BLaER1 (cell line): ENCODE results near the gene ERICH2.

Experiments used
- H3K27ac ChIP-seq: shearing (Covaris generic); formaldehyde crosslinking; 2 replicates; pipeline ENCODE4 v1.8.1; 2022
- H3K27me3 ChIP-seq: shearing (Covaris generic); formaldehyde crosslinking; 2 replicates; pipeline ENCODE4 v1.8.1; 2022
- H3K36me3 ChIP-seq: shearing (Covaris generic); formaldehyde crosslinking; 2 replicates; pipeline ENCODE4 v1.8.1; 2022
- H3K4me1 ChIP-seq: shearing (Covaris generic); formaldehyde crosslinking; 2 replicates; pipeline ENCODE4 v1.8.1; 2022
- H3K4me2 ChIP-seq: shearing (Covaris generic); formaldehyde crosslinking; 2 replicates; pipeline ENCODE4 v1.8.1; 2022
- H3K4me3 ChIP-seq: shearing (Covaris generic); formaldehyde crosslinking; 2 replicates; pipeline ENCODE4 v1.8.1; 2022
- H3K9ac ChIP-seq: shearing (Covaris generic); formaldehyde crosslinking; 2 replicates; pipeline ENCODE4 v1.8.1; 2022
- H3K9me3 ChIP-seq: shearing (Covaris generic); formaldehyde crosslinking; 2 replicates; pipeline ENCODE4 v1.8.1; 2022
- H4K20me1 ChIP-seq: shearing (Covaris generic); formaldehyde crosslinking; 2 replicates; pipeline ENCODE4 v1.8.1; 2022
- Cebpa-rat ChIP-seq: shearing (Covaris generic); IDR thresholded peaks from 2 replicates; pipeline ENCODE4 v1.8.1; 2022

Gene ERICH2

GRCh38 chr2:170836027-170836426 is 65.8 kb downstream of the ERICH2 start:
- Histone ChIP-seq H3K36me3 (no peaks in the 10 kb centered on the region), H3K27me3 (no peaks in the 10 kb centered on the region), H4K20me1 (no peaks in the 10 kb centered on the region), H3K4me2 (no peak overlapping the region), H3K4me1 (no peaks in the 10 kb centered on the region), H3K27ac (no peak overlapping the region), H3K9me3 (no peaks in the 10 kb centered on the region), H3K4me3 (no peak overlapping the region), H3K9ac (no peak overlapping the region)
- TF ChIP-seq Cebpa-rat: no peak

DNA sequence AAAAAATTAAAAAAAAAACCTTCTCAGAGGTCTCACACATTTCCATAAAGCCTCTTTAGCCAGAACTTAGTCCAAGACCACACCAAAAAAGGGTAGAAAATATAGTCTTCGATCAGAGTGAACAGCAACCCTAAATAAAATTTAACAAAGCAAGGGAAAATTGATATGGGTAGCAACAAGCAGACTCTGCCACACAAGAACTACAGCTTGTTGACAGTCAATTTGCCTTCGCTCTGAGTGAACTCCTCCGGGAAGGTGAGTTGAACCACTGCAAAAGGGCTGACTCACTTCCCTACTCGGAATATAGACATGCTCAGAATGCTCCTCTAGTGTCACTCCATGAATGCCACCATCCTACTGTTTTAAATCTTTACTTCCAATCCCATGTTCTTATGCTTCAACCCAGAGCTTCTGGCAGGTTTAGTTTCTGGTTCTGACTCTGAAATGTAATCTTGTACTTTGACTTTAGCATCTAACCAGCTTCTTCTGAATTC is 70.6 kb downstream of the ERICH2 start:
- H3K4me1 ChIP-seq: peaks cover 13% of the 10 kb centered on the region
- H3K9ac ChIP-seq: no peak overlapping the region
- no peaks in the 10 kb centered on the region for H3K36me3 ChIP-seq
- no peaks in the 10 kb centered on the region for H3K9me3 ChIP-seq
- H3K27ac ChIP-seq: no peak overlapping the region
- no peak for TF ChIP-seq Cebpa-rat
- H4K20me1 ChIP-seq: no peaks in the 10 kb centered on the region
- no peaks in the 10 kb centered on the region for H3K27me3 ChIP-seq
- H3K4me2 ChIP-seq: no peak overlapping the region
- H3K4me3 ChIP-seq: no peak overlapping the region

DNA sequence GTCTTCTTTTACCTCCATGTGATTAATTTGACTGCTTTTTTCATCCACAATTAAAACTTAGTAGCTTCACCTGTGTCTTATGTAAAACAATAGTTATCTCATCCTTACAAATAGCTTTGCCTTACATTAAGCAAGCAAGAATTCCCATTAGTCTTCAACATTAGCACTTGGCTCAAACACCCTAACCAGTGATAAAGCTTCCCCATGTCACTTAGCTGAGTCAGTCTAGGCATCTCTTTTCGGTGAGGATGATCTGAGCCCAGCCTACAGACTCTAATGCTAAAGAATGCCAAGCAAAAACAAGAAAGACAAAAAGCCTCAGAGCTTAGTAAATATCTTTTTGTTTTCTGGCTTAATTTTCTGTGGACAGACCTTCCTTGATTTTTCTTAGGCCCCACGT is 72.6 kb downstream of the ERICH2 start:
- H3K27me3 ChIP-seq: no peaks in the 10 kb centered on the region
- H3K9ac ChIP-seq: no peak overlapping the region
- H3K4me1 ChIP-seq: peaks cover 13% of the 10 kb centered on the region
- H3K4me2 ChIP-seq: no peak overlapping the region
- no peak overlapping the region for H3K4me3 ChIP-seq
- H3K36me3 ChIP-seq: no peaks in the 10 kb centered on the region
- H3K27ac ChIP-seq: no peak overlapping the region
- no peaks in the 10 kb centered on the region for H3K9me3 ChIP-seq
- H4K20me1 ChIP-seq: no peaks in the 10 kb centered on the region
- no peak for TF ChIP-seq Cebpa-rat

DNA sequence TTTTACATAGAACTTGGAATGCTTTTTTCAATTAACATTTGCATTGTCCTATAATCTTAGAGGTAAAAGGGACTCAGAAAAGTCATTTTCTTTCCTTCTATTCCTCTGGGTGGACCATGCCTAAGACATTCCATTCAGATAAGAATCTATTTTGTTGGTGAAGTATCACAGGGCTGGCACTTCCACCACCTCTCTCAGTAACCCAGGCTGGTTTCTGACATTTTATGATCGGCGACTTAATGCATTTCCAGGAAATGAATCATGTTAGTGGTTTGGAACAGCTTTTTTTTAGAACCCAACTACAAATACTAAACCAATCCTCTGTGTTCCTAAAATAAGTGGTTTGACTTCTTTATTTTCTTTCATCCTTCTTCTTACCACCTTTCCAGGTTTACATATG is 73.5 kb downstream of the ERICH2 start:
- no peak overlapping the region for H3K4me3 ChIP-seq
- peak overlapping the region; percentile 52 for H3K4me2 ChIP-seq
- H3K36me3 ChIP-seq: no peaks in the 10 kb centered on the region
- no peak overlapping the region for H3K27ac ChIP-seq
- peaks cover 13% of the 10 kb centered on the region for H3K4me1 ChIP-seq
- no peaks in the 10 kb centered on the region for H4K20me1 ChIP-seq
- H3K9ac ChIP-seq: no peak overlapping the region
- H3K9me3 ChIP-seq: no peaks in the 10 kb centered on the region
- no peak for TF ChIP-seq Cebpa-rat
- no peaks in the 10 kb centered on the region for H3K27me3 ChIP-seq

DNA sequence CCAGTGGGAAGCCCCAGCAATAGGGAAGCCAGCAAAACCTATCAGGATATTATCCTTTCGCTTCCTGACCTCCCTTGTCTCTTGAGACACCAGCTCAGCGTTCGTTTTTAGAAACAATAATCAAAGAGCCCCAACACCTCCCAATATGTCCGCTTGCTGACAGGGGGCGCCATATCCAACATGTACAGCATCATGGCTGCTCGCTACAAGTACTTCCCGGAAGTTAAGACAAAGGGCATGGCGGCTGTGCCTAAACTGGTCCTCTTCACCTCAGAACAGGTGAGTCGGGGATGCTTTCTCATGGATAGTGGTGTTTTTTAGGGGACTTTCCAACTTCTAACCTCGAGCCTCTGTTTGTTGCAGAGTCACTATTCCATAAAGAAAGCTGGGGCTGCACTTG is 75.2 kb downstream of the ERICH2 start:
- H3K4me1 ChIP-seq: peaks cover 13% of the 10 kb centered on the region
- H3K4me3 ChIP-seq: no peak overlapping the region
- no peak for TF ChIP-seq Cebpa-rat
- no peak overlapping the region for H3K9ac ChIP-seq
- H4K20me1 ChIP-seq: no peaks in the 10 kb centered on the region
- no peak overlapping the region for H3K27ac ChIP-seq
- no peaks in the 10 kb centered on the region for H3K36me3 ChIP-seq
- no peaks in the 10 kb centered on the region for H3K27me3 ChIP-seq
- no peak overlapping the region for H3K4me2 ChIP-seq
- no peaks in the 10 kb centered on the region for H3K9me3 ChIP-seq

GRCh38 chr2:170846314-170846713 is 76.1 kb downstream of the ERICH2 start:
- H3K27ac ChIP-seq: no peak overlapping the region
- H3K4me2 ChIP-seq: no peak overlapping the region
- H3K4me1 ChIP-seq: peaks cover 13% of the 10 kb centered on the region
- no peak overlapping the region for H3K4me3 ChIP-seq
- no peak for TF ChIP-seq Cebpa-rat
- no peak overlapping the region for H3K9ac ChIP-seq
- H3K36me3 ChIP-seq: no peaks in the 10 kb centered on the region
- no peaks in the 10 kb centered on the region for H3K9me3 ChIP-seq
- H3K27me3 ChIP-seq: no peaks in the 10 kb centered on the region
- no peaks in the 10 kb centered on the region for H4K20me1 ChIP-seq

GRCh38 chr2:170847716-170848115 is 77.5 kb downstream of the ERICH2 start:
- Histone ChIP-seq H3K27ac (no peak overlapping the region), H3K36me3 (no peaks in the 10 kb centered on the region), H3K4me1 (peaks cover 13% of the 10 kb centered on the region), H3K4me3 (no peak overlapping the region), H3K9ac (no peak overlapping the region), H4K20me1 (no peaks in the 10 kb centered on the region), H3K9me3 (no peaks in the 10 kb centered on the region), H3K4me2 (no peak overlapping the region), H3K27me3 (no peaks in the 10 kb centered on the region)
- no peak for TF ChIP-seq Cebpa-rat
